Epithelial cell of proximal tubule (primary cell): ENCODE measurements around the gene KIAA1671. TPM values are rescaled to one million over a fixed set of nuclear protein-coding genes. Genes with fewer than 3 reads are reported as not detected.

Experiments
- DNase-seq: peaks from one replicate; pipeline ENCODE4 v3.0.0-alpha.2; 2011; ENCODE audit warnings: low read depth
- H3K4me3 ChIP-seq: 2 replicates; pipeline ENCODE4 v1.5.1; 2011; ENCODE audit warnings: low read depth, mild to moderate bottlenecking, low read length
- total RNA-seq: library from RNA; depleted of rRNA; stranded (reverse); fragments of >200 nt; gene quantifications from 2 replicates; pipeline ENCODE4 v1.2.3, GENCODE V29; 2015
- TF ChIP-seq, protein P1 (sequence below): conservative IDR thresholded peaks from 2 replicates; pipeline ENCODE4 v1.5.1; 2012; ENCODE audit warnings: low read depth, mild to moderate bottlenecking, low read length

Gene KIAA1671
- total RNA-seq, 1 donor from 2014 or later: 14.1 TPM

DNA sequence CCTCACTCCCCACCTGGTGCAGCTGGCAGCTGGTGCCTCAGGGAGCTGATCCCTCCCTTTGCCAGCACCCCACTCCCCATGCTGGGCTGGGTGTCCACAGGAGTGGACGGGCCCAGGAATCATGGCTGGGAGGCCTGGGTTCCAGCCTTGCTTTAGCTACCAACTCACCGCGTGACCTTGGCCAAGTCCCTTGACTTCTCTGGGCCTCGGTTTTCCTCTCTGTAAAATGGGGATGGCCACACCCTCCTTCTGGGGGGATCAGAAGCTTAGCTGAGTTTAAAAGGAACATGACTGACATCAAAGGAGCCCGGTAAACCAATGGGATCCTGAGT, 116.9 kb downstream of the KIAA1671 start:
- TF ChIP-seq, protein P1, sequence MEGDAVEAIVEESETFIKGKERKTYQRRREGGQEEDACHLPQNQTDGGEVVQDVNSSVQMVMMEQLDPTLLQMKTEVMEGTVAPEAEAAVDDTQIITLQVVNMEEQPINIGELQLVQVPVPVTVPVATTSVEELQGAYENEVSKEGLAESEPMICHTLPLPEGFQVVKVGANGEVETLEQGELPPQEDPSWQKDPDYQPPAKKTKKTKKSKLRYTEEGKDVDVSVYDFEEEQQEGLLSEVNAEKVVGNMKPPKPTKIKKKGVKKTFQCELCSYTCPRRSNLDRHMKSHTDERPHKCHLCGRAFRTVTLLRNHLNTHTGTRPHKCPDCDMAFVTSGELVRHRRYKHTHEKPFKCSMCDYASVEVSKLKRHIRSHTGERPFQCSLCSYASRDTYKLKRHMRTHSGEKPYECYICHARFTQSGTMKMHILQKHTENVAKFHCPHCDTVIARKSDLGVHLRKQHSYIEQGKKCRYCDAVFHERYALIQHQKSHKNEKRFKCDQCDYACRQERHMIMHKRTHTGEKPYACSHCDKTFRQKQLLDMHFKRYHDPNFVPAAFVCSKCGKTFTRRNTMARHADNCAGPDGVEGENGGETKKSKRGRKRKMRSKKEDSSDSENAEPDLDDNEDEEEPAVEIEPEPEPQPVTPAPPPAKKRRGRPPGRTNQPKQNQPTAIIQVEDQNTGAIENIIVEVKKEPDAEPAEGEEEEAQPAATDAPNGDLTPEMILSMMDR: no peak
- DNase-seq: no peak
- no peak overlapping the region for H3K4me3 ChIP-seq

GRCh38 chr22:25069758-25070481, 117.4 kb downstream of the KIAA1671 start:
- TF ChIP-seq, protein P1: no peak
- no peak overlapping the region for H3K4me3 ChIP-seq
- DNase-seq: no peak

- no peak for DNase-seq
- no peak overlapping the region for H3K4me3 ChIP-seq
- TF ChIP-seq, protein P1: no peak
Observed at GRCh38 chr22:25070956-25071355, 118.4 kb downstream of the KIAA1671 start.

DNA sequence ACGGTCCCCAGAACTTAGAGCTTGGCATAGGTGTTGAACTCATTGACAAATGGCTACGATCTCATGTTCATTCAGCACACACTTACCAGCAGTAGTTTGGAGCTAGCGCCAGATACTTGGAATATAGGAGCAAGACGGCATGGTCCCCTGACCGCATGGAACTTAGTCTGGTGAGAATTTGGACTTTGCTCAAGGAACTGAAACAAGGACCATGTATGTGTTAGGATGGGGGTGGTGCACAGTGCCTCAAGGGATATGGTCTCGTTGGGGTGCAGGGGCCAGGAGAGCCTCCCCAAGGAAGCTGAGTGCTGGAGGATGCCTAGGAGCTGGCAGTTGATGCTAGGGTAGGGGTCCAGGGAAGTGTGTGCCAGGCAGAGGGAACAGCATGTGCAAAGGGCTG, 119.2 kb downstream of the KIAA1671 start:
- TF ChIP-seq, protein P1: no peak
- no peak for DNase-seq
- H3K4me3 ChIP-seq: no peak overlapping the region

DNA sequence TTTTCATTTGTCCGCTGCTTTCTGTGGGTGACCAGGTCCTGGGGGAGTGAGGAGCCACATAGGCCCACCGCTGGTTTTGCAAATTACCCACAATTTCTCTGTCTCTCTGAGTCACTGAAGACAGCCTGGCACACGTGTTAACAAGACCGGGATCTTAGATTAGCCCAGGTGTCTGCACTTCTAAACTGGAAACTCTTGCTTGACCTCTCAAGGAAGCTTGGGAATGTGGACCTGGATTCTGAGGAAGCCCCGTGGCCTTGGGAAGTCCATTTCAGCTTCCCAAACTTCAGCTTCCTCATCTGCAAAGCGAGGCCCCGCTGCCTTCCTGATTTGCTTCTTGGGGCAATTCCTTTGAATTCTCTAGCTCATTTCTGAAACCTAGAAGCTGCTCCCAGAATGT, 119.9 kb downstream of the KIAA1671 start:
- TF ChIP-seq, protein P1: no peak
- DNase-seq: no peak
- no peak overlapping the region for H3K4me3 ChIP-seq

DNA sequence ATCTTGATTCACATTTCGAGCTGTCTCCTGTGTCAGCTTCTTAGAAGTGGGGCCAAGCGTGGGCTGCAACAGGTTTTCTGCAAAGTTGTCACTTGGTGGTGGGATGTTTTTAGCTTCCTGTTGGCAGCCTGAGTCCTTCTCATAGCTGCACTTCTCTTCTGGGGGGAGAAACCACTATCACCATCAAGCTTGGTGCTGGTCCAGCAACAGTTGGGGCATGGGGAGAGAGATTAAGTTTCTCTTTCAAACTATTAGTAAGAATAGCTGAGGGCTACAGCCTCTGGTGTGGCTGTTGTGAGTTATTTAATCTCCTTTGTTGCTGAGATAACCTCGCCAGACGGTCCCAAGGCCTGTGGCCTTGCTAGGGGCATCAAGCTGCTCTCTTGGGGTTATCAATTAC, 123.8 kb downstream of the KIAA1671 start:
- no peak overlapping the region for H3K4me3 ChIP-seq

More for the DNA sequence above, 123.8 kb downstream of the KIAA1671 start:
- TF ChIP-seq, protein P1: no peak
- no peak for DNase-seq
